ENCODE measurements around the gene NPPA.

DNA sequence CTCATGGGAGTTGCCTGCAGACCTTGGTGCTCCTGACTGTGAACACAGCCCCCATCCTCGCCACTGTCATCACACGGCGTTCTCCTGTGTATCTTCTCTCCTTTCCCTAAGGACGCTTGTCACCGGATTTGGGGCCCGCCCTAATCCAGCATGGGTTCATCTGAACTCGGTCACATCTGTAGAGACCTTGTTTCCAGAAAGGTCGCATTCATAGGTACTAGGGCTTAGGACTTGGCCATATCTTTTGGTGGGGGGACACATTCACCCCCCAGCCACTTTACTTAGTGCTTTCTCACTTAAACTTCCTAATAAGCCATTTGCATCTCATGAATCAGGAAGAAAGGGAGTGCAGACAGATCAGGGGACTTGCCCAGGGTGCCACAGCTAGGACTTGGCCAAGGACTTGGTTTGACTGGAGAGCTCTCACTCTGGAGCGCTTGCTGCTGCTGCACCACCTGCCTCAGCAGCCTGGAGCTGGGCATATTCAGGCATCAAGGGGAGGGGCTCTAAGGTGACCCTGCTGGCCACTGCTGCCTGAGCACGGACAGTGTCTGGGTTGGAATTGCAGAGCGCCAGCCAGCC, 9.7 kb downstream of the NPPA start:
- no peak for TF ChIP-seq CEBPB (IDR thresholded peaks at IDR 0.05; ENCODE audit: low read depth)
- TF ChIP-seq POLR2A (IDR thresholded peaks at IDR 0.05; ENCODE audit: borderline replicate concordance, extremely low read depth, insufficient read depth, insufficient read length) = no peak
- no peak for TF ChIP-seq POLR2AphosphoS5 (IDR thresholded peaks at IDR 0.05; ENCODE audit: low read depth, low read length)
- TF ChIP-seq, protein P1, sequence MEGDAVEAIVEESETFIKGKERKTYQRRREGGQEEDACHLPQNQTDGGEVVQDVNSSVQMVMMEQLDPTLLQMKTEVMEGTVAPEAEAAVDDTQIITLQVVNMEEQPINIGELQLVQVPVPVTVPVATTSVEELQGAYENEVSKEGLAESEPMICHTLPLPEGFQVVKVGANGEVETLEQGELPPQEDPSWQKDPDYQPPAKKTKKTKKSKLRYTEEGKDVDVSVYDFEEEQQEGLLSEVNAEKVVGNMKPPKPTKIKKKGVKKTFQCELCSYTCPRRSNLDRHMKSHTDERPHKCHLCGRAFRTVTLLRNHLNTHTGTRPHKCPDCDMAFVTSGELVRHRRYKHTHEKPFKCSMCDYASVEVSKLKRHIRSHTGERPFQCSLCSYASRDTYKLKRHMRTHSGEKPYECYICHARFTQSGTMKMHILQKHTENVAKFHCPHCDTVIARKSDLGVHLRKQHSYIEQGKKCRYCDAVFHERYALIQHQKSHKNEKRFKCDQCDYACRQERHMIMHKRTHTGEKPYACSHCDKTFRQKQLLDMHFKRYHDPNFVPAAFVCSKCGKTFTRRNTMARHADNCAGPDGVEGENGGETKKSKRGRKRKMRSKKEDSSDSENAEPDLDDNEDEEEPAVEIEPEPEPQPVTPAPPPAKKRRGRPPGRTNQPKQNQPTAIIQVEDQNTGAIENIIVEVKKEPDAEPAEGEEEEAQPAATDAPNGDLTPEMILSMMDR (IDR thresholded peaks at IDR 0.05 in 2 of 3, conservative IDR thresholded peaks at IDR 0.05 in 1 of 3; ENCODE audit: borderline replicate concordance in 1 of 3, insufficient read depth in 1 of 3, low read depth in 2 of 3, low read length in 2 of 3) = no peak
- no peak for TF ChIP-seq ZNF274 (IDR thresholded peaks at IDR 0.05; ENCODE audit: low read depth, low read length)
- TF ChIP-seq ZFX (IDR thresholded peaks at IDR 0.05) = no peak
- TF ChIP-seq EZH2 (IDR thresholded peaks at IDR 0.05) = no peak
- TF ChIP-seq, protein P2, sequence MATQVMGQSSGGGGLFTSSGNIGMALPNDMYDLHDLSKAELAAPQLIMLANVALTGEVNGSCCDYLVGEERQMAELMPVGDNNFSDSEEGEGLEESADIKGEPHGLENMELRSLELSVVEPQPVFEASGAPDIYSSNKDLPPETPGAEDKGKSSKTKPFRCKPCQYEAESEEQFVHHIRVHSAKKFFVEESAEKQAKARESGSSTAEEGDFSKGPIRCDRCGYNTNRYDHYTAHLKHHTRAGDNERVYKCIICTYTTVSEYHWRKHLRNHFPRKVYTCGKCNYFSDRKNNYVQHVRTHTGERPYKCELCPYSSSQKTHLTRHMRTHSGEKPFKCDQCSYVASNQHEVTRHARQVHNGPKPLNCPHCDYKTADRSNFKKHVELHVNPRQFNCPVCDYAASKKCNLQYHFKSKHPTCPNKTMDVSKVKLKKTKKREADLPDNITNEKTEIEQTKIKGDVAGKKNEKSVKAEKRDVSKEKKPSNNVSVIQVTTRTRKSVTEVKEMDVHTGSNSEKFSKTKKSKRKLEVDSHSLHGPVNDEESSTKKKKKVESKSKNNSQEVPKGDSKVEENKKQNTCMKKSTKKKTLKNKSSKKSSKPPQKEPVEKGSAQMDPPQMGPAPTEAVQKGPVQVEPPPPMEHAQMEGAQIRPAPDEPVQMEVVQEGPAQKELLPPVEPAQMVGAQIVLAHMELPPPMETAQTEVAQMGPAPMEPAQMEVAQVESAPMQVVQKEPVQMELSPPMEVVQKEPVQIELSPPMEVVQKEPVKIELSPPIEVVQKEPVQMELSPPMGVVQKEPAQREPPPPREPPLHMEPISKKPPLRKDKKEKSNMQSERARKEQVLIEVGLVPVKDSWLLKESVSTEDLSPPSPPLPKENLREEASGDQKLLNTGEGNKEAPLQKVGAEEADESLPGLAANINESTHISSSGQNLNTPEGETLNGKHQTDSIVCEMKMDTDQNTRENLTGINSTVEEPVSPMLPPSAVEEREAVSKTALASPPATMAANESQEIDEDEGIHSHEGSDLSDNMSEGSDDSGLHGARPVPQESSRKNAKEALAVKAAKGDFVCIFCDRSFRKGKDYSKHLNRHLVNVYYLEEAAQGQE (IDR thresholded peaks at IDR 0.05; ENCODE audit: low read depth) = no peak
- no peak for TF ChIP-seq EZH2phosphoT487 (IDR thresholded peaks at IDR 0.05; ENCODE audit: borderline replicate concordance)
- no peak for TF ChIP-seq TCF7L2 (IDR thresholded peaks at IDR 0.05; ENCODE audit: borderline replicate concordance, extremely low read depth, insufficient read depth, insufficient read length)
- TF ChIP-seq RAD21 (IDR thresholded peaks at IDR 0.05; ENCODE audit: low read depth) = no peak
- TF ChIP-seq, protein P3, sequence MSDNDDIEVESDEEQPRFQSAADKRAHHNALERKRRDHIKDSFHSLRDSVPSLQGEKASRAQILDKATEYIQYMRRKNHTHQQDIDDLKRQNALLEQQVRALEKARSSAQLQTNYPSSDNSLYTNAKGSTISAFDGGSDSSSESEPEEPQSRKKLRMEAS (IDR thresholded peaks at IDR 0.05) = no peak
